Activated naive CD8-positive, alpha-beta T cell treated with anti-CD3 and anti-CD28 coated beads, Interleukin-2, amount 50 U/mL, for 16 hours (primary cell): ENCODE data around the gene PACS2.
A peak's percentile ranks its signal among the peaks of the same experiment; 100 is the strongest.
"Not testable (repeated sequence)": the region's sequence is repeated elsewhere in the genome, so short reads cannot be mapped to it uniquely, and the experiment has no call there.

Source experiments
- DNase-seq: peaks from one replicate; pipeline ENCODE4 v3.0.0-alpha.2; 2020; ENCODE audit warnings: low read depth, low spot score

The PACS2 gene

DNA sequence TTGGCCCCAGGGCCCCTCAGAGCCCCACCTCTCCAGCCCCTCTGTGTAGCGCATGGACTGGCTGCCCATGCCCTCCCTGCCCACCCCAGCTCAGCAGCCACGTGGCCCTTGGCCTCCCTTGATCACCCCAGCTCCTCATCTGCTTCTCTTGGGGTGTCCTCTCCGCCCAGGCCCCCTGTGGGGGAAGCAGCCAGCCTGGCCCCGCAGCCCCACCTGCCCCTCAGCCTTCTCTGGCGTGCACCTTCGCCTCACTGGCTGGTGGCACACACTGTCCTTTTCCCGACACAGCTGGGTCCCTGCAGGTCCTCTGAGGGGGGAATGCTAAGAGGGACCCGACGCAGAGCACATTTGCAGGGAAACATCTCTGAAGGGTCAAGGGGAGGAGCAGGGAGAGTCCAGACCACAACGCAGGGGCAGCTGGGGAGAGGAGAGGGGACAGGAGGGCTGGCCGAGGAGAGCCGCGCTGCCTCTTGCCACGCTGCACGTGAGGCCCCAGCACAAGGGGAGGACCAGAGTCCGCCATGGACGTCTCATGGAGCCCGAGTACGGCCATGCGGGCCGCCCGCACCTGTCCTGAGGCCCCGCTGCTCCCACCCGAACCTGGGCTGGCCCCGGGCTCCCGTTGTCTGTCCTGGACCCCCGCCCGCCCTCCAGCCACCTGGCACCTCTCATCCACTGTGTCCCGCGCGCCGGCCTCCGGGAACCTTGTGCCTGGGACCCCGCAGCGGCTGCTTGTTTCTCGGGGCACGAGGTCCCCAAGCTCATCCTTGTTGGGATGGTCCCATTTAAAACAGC lies 36.1 kb downstream of the PACS2 start:
- DNase-seq: no peak

DNA sequence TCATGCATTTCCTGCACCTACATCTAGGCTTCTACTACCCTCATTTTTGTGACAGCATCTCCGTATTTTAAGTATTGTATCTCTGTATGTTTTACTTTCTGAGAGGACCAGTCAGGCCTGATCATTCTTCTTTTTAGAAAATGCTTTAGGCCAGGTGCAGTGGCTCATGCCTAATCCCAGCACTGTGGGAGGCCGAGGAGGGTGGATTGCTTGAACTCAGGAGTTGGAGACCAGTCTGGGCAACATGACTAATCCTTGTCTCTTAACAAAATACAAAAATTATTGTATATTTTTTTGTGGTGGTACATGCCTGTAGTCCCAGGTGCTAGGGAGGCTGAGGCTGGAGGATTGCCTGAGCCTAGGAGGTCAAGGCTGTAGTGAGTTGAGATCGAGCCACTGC lies 36.9 kb downstream of the PACS2 start:
- DNase-seq: no peak

DNA sequence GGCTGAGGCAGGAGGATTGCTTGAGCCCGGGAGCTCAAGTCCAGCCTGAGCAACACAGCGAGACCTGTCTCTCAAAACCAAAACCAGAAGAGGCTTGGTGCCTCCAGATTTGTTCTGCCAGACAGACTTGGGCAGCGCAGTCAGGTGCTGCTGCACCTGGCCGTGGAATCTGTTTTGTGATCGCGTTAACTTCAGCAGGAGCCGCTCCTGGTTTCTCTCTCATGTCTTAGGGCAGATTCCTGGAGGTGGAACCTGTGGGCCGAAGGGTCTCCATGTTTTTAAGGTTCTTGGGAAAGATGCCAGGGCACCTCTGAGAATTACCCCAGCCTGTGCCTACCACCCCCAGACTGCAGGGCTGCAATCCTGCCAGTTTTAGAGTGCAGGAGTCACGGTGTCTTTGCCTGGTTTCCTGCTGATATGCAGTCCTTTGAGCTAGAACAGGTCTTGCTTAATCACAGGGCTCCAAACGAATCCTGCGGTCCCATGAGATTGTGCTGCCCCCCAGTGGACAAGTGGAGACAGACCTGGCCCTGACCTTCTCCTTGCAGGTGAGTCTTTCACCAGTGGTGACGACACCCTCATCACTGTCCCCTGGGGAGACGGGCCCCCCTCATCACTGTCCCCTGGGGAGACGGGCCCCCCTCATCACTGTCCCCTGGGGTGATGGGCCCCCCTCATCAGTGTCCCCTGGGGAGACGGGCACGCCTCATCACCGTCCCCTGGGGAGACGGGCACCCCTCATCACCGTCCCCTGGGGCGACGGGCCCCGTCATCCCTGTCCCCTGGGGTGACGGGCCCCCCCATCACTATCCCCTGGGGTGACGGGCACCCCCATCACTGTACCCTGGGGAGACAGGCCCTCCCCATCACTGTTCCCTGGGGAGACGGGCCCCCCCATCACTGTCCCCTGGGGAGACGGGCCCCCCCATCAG lies 37.6 kb downstream of the PACS2 start:
- DNase-seq: peak; percentile 81

DNA sequence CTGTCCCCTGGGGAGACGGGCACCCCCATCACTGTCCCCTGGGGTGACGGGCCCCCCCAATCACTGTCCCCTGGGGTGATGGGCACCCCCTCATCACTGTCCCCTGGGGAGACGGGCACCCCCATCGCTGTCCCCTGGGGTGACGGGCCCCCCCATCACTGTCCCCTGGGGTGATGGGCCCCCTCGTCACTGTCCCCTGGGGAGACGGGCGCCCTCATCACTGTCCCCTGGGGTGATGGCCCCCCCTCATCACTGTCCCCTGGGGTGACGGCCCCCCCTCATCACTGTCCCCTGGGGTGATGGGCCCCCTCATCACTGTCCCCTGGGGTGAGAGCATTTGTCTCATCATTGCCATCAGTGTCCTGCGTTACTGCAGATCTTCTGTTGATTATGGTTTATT lies 38.6 kb downstream of the PACS2 start:
- DNase-seq: no peak

DNA sequence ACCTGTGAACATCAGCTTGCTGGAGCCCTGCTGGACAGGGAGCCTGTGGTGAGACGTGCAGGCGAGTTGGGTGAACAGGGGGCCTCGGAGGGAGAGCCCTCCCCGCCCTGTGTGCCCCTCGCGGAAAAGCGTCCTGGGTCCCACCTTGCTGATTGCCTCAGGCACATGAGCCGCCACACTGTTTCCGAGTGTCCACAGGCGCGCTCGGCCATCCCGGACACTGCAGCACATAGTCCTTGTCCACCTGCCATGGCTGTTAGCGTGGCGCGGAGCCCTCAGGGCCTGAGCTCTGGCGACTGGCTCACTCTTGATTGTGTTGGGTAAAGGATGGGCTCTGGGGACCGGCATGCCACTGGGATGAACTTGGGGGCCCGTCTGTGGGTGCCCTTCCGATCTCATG lies 40.0 kb downstream of the PACS2 start:
- DNase-seq: no peak

DNA sequence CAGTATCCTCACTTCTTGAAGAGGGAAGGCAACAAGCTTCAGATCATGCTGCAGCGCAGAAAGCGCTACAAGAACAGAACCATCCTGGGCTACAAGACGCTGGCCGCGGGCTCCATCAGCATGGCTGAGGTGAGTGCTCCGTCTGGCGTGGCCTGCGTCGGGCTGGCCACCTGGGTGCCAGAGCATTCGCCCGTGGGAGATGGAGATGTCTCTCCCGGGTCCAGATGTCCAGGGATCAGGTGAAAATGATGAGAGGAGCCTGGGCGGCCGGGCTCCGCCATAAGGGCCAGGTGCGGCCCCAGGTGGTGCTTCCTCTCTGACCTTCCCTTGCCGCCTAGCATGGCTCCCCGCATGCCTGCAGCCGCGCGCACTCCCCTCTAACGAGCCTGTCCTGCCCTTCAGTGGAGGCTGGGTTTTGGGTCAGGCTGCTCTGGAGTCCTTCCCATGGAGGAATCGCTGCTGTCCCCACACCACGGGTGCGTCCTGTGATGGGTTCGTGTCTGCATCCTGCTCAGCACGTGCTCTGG lies 40.6 kb downstream of the PACS2 start:
- no peak for DNase-seq

DNA sequence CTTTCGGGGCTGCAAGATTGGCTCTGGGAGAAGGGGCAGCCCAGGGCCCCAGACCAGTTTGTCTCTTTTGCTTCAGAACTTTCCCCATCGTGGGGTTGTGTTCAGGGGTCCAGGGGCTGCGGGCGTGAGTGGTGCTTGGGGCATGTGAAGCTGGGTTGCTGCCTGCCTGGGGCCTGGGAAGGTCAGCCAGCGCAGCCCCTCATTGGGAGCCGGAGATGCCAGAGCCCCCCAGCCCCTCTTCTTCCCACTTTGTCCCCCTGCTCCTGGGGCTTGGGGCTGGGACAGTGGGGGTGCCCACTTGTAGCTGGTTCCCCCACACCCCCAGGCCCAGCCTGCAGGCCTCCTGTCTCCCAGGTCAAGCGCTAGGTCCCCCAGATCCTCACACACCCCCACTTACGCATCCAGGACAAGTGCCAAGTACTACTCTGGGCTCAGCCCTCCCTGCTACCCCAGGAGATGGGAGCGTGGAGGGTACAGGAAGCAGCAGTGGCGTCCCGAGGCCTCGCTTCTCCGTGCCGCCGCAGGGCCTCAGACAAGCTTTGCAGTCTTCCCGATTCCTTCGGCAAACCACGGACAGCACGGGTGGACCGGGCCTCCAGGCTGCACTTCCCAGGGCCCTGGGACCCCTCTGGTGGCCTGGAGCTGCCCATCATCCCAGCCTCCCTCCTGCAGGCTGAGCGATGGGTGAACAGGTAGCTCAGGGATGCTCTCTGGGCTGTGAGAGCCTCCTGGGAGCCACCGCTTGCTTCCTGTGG lies 41.5 kb downstream of the PACS2 start:
- no peak for DNase-seq

DNA sequence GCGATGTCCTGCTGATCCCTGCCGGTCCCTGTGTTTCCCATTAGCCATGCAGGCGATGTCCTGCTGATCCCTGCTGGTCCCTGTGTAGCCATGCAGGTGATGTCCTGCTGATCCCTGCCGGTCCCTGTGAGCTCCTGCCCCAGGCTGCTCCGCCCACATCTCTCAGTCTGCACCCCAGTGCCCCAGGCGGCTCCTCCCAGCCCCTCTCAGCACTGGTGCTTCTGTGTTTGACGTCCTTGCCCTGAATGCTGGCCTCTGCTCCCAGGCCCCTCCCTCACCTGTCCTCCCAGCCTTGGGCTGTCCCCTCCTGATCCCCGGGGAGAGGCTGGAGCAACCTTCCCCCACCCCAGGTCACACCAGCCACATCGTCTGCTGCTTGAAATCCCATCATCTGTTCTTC lies 42.4 kb downstream of the PACS2 start:
- DNase-seq: no peak

DNA sequence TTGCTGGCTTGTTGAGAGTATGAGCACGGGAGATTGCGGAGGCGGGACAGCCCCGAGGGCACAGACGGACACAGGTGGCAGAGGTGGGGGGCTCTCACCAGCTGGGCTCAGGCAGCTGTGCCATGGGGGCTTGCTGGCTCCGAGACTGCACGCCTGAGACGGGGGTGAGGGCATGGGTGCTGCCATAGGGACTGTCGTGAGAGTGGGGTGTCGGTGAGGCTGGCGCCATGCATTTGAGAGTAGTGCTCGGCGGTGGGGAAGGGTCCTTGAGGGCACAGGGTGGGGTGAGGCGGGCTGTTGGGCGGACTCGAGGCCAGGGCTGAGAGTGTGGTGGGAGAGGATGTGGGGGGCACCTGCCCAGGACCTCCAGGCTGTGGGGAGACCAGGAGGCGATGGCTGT lies 43.1 kb downstream of the PACS2 start:
- DNase-seq: no peak

DNA sequence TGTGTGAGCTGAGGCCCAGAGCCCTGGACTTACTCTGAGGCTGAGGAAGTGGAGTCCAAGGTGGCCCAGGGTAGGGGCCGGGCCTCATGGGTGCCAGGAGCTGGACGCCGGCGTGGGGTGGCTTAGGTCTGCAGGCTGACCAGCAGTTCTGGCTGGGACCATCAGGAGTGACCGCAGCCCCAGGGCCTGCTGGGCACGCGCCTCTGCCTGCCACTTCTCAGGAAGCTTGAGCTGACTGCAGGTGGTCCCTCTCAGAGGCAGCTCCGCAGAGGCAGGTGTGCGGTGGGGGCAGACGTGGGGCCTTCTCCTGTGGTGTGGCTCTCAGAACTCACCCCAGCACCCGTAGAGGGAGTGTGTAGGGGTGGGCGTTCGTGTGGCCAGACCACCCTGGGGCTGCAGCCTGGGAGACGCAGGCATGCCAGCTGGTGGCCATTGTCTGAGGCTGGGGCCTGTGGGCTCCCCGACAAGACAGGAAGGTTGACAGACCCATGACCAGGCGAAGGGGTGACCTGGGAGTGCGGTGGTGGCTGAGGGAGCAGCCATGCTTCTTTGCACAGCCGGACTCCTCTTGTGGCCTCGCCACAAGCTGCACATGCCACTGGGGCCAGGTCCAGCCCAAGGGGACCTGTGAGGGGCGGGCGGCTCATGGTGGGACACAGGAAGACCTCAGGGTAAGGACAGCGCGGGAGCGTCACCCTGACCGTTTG lies 43.7 kb downstream of the PACS2 start:
- no peak for DNase-seq

DNA sequence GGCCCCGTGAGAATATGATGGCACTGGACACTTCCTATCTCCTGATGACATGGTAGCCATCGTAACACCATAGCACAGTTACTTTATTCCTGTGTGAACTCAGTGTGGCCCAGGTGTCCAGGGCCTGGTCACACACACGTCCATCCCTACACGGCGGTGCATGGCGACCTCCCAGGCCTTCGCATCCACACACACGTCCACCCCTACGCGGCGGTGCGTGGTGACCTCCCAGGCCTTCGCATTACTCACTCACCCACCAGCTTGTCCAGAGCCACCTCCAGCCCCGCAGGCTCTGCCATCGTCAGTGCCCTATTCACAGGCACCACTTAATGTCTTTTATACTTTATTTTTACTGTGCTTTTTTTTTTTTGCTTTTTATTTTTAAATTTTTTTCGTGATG lies 44.4 kb downstream of the PACS2 start:
- no peak for DNase-seq

DNA sequence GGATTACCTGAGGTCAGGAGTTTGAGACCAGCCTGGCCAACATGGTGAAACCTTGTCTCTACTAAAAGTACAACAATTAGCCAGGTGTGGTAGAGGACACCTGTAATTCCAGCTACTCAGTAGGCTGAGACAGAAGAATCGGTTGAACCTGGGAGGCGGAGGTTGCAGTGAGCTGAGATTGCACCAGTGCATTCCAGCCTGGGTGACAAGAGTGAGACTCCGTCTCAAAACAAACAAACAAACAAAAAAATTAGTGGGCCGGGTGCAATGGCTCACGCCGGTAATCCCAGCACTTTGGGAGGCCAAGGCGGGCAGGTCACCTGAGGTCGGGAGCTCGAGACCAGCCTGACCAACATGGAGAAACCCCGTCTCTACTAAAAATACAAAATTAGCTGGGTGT lies 46.9 kb downstream of the PACS2 start:
- DNase-seq: not testable (repeated sequence)

DNA sequence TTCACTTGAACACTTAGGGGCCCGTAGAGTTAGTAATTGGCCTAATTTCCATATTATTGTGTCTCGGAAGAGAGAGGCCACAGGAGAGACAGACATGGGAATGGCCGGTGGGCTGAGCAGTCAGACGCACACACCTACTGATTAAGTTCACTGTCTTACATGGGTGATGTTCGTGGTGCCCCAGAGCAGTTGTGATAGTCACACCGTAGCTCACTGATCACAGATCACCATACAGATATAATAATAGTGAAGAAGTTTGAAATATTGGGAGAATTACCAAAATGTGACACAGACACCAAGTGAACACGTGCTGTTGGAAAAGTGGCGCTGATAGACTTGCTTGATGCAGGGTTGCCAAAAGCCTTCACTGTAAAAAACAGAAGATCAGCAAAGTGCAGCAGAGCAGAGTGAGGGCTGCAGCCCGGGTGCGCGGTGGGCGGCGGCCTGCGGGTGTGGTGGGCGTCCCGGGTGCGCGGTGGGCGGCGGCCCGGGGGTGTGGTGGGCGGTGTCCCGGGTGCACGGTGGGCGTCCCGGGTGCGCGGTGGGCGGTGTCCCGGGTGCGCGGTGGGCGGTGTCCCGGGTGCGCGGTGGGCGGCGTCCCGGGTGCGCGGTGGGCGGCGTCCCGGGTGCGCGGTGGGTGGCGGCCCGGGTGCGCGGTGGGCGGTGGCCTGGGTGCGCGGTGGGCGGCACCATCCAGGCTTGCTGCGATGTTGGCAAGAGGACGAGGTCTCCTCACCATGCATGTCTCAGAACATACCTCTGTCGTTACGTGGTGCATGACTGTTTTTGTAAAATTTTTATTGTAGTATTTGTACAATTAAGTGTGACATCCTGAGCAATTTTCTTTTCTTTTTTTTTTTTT lies 49.5 kb downstream of the PACS2 start:
- DNase-seq: peak; percentile 12

DNA sequence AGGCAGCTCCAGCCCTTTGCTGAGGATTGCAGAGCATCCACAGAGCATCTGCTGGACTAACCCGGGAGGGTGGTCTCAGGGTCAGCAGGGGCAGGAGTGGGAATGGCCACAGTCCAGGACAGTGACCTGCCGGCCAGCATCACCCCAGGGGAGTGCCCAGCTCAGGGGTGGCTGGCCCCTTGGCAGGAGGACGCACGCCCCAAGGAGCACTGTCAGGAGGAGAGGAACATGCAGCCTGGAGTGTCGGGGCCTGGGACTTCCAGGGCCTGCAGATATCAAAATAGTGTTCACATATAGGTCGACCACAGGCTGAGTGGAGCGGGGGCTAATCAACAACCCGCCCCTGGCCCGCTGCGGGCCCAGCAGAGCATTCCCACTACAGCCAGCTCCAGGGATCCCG lies 50.6 kb downstream of the PACS2 start:
- DNase-seq: no peak

DNA sequence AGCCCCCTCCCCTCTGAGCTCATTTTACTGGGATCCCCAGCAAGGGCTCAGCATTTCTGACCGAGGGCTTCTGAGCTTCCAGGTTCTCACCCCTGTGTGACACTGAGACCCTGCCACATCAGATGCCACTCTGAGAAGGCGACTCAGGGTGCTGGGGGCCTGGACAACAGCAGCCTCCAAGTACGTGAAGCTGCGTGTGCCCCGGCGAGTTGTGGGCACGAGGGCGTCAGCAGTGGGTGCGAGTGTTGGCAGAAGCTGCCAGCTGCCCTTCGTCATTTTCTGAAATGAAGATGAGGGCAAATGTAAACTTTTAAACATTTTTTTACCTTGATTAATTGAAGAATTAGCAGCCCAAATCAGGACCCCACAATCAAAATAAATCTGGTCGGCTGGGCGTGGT lies 51.1 kb downstream of the PACS2 start:
- DNase-seq: no peak

DNA sequence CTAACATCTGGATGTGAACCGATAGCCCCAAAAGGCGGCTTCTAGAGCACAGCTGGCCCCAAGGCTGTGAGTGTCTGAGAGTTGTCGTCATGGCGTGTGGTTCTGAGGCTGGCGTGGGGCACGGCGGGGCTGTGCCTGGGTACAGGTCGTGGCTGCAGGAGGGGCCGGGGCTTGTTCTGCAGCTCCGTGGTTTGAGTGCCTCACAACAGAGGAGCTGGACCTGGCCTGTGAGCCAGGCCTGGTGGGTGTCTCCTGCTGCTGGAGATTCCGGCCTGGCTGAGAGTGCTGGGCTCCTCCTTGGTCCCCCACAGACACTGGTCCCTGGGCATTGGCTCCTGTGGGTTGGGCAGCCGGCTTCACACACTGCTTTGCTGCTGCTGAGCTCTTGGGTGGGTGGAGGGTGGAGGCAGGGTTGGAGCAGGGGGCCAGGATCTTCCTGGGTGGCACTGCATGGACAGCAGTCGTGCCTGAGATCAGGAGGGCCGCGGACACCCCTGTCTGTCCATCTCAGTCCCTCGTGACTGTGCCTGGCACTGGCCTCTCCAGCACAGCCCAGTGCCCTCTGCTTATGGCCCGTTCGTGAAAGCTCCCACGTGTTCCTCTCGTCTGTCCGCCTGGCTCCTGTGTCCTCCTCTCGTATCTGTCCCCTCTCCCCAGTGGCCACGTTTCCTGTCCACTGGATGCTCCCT lies 52.0 kb downstream of the PACS2 start:
- DNase-seq: no peak

DNA sequence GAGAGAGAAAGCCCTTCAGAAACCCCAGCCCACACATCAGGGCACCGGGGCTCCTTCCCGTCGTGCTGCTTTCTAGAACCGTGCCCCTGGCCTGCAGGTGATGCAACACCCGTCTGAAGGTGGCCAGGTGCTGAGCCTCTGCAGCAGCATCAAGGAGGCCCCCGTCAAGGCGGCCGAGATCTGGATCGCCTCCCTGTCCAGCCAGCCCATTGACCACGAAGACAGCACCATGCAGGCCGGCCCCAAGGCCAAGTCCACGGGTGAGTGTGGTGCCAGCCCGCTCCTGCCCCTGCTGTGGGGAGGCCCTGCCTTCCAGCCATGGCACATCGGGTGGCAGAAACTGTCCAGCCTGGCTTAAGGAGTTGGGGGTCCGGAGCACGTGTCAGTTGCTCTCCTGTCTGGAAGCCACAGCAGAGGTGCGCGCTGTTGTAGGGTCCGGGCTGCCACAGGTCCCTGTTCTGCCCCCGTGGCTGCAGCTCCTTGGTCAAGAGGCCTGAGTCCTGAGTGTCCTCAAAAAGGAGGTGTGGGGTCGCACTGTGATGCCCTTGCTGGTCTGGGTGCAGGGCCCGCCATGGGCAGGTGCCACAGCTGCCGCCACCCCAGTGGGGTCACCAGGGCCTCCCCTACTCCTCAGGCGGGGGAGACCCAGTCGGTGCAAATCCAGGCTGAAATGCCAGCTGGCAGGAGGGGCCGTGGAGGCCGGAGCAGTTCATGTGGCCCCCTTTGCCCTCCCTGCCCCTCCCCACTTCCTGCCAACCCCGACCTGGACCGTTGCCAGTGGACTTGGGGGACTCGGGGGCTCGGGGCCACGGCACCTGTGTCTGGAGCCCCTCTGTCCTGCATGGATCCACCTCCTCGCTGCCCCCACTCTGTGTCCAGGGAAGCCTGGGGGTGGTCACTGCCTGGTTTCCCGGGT lies 52.8 kb downstream of the PACS2 start:
- no peak for DNase-seq

DNA sequence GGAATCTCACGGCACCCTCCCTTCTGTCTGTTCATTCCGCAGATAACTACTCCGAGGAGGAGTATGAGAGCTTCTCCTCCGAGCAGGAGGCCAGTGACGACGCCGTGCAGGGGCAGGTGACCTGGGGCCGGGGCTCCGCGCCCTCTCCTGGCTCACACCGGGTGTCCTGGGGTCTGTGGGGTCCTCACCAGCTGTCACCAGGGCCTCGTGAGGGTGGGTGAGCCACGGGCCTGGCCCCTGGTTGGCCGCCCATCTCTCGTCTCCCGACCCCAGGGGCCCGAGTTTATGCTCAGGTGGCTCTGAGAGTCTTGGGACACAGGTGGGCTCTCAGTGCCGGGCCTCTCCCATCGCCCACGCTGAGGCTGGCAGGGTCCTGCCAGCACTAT lies 53.5 kb downstream of the PACS2 start:
- DNase-seq: no peak

DNA sequence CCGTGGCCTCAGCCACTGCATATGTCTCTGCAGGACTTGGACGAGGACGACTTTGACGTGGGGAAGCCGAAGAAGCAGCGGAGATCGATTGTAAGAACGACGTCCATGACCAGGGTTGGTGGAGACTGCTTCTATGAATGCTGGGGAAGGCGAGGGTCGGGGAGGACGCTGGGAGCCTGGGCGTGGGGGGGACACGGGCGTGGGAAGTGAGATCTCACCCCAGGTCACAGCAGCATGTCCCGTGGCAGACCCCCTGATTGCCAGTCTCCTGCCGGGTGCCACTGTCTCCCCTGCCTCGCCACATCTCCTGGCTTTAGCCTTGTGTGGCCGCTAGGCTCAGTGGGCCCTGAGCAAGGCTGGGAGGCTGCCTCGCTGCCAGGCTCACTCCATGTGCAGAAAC lies 53.9 kb downstream of the PACS2 start:
- no peak for DNase-seq
